Left ventricle myocardium inferior (tissue), 1 donor: ENCODE results near the gene GPR156. TPM values are rescaled to one million over a fixed set of nuclear protein-coding genes. Genes with fewer than 3 reads are reported as not detected.

ENCODE experiments used
- DNase-seq: peaks from one replicate; pipeline ENCODE4 v3.0.0-alpha.2; 2020
- H3K27ac ChIP-seq: fragments of 200-600 bp; replicated peaks from 2 replicates; pipeline ENCODE4 v1.8.0; 2021
- H3K27me3 ChIP-seq: fragments of 200-600 bp; 2 replicates; pipeline ENCODE4 v1.8.0; 2021; ENCODE audit warnings: low read depth
- H3K36me3 ChIP-seq: fragments of 200-600 bp; 2 replicates; pipeline ENCODE4 v1.8.0; 2021
- H3K4me1 ChIP-seq: fragments of 200-600 bp; 2 replicates; pipeline ENCODE4 v1.8.0; 2021
- H3K4me3 ChIP-seq: fragments of 200-600 bp; 2 replicates; pipeline ENCODE4 v1.8.0; 2021; ENCODE audit warnings: mild to moderate bottlenecking, moderate library complexity
- H3K9me3 ChIP-seq: fragments of 200-600 bp; replicated peaks from 2 replicates; pipeline ENCODE4 v1.8.0; 2021
- intact Hi-C: fragments of 100-400 bp; cut with micrococcal nuclease; formaldehyde crosslinking; loops from one replicate; pipeline ENCODE4 v1.11.0; 2022
- total RNA-seq: library from RNA; stranded (reverse); fragmentation: NEBNext Ultra II Directional; extraction: Animal tissue kit (Norgen Biotek cat#: 25700); gene quantifications from one replicate; pipeline ENCODE4 v1.2.1, GENCODE V29; 2021
- TF ChIP-seq, protein P1 (sequence below): fragments of 200-600 bp; IDR thresholded peaks from 2 replicates; pipeline ENCODE4 v1.8.0; 2021; ENCODE audit warnings: antibody characterized with exemption, mild to moderate bottlenecking, borderline replicate concordance
- donor health status: DM: no; HTN: yes; CAD: no; lungs with severe emphysema.

GPR156 gene
- total RNA-seq, 1 donor from 2014 or later = not detected

DNA sequence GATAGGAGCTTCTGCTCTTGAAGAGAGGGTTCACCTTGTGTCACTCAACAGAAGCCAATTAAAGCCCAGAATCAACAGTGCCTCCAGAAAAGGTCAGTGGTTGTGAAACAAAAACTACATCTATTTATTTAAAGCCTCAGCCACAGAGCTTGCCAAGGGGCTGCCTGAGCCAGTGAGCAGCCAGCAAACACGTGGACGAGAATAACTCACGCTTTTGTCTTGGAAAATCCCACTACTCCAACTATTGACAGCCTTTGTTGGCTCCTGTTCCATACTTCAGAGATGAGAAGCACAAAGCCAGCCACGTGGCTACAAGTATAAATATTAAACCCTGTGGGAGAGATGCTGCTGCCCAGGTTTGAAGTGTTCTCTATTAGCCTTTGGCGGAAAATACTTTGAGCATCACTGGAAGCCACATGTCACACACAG, 10.3 kb downstream of the GPR156 start:
- TF ChIP-seq, protein P1, sequence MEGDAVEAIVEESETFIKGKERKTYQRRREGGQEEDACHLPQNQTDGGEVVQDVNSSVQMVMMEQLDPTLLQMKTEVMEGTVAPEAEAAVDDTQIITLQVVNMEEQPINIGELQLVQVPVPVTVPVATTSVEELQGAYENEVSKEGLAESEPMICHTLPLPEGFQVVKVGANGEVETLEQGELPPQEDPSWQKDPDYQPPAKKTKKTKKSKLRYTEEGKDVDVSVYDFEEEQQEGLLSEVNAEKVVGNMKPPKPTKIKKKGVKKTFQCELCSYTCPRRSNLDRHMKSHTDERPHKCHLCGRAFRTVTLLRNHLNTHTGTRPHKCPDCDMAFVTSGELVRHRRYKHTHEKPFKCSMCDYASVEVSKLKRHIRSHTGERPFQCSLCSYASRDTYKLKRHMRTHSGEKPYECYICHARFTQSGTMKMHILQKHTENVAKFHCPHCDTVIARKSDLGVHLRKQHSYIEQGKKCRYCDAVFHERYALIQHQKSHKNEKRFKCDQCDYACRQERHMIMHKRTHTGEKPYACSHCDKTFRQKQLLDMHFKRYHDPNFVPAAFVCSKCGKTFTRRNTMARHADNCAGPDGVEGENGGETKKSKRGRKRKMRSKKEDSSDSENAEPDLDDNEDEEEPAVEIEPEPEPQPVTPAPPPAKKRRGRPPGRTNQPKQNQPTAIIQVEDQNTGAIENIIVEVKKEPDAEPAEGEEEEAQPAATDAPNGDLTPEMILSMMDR = no peak
- no peak overlapping the region for H3K4me3 ChIP-seq
- peaks cover 6% of the 10 kb centered on the region for H3K4me1 ChIP-seq
- H3K9me3 ChIP-seq = no peaks in the 10 kb centered on the region
- H3K36me3 ChIP-seq = no peaks in the 10 kb centered on the region
- H3K27ac ChIP-seq = no peak overlapping the region
- intact Hi-C loops = no loop called here
- DNase-seq = peak; percentile 38
- peaks cover 5% of the 10 kb centered on the region for H3K27me3 ChIP-seq

- intact Hi-C loops = no loop called here
- Histone ChIP-seq H3K4me3 (no peak overlapping the region), H3K27ac (no peak overlapping the region), H3K27me3 (no peaks in the 10 kb centered on the region), H3K4me1 (peaks cover 6% of the 10 kb centered on the region), H3K9me3 (no peaks in the 10 kb centered on the region), H3K36me3 (no peaks in the 10 kb centered on the region)
- DNase-seq = no peak
- TF ChIP-seq, protein P1 = no peak
Measured at GRCh38 chr3:120272286-120272685, 12.7 kb downstream of the GPR156 start.

DNA sequence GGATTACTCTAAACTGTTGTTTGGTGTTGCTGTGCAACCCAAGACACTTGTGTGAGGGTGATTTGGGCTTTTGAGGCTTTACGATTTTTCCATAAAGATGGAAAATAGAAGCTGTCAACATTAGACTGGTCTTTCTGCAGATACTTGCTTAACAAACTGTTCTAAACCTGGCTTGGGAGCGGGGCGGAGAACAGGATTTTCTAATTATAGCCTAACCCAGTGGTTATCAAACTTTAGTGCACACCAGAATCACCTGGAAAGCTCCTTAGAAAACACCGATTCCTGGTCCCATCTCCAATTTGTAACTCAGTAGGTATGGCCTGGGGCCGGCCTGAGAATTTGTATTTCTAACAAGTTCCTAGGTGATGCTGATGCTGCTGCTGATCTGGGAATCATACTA, 19.0 kb downstream of the GPR156 start:
- Histone ChIP-seq H3K4me3 (no peak overlapping the region), H3K36me3 (no peaks in the 10 kb centered on the region), H3K27me3 (no peaks in the 10 kb centered on the region), H3K9me3 (no peaks in the 10 kb centered on the region), H3K27ac (no peak overlapping the region), H3K4me1 (no peaks in the 10 kb centered on the region)
- intact Hi-C loops = no loop called here
- TF ChIP-seq, protein P1 = no peak
- no peak for DNase-seq

DNA sequence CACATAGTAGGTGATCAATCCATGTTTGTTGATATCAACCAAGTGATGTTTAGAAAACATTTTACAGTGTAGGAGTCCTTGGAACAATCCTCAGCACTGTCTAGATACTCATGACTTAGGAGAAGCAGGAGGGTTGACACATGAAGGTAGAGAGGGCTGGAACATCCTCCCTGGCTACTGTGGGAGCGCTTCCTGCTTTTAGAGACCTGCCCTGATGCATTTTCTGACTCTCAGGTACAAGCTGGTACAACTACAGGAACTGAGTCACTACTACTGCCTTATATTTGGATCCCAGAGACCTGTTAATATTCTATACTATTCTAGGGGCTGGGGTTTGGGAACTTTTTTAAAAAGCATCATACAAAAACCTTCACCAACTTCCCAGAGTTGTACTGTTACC, 20.1 kb downstream of the GPR156 start:
- H3K36me3 ChIP-seq = no peaks in the 10 kb centered on the region
- no peak overlapping the region for H3K4me3 ChIP-seq
- no peak overlapping the region for H3K27ac ChIP-seq
- H3K27me3 ChIP-seq = no peaks in the 10 kb centered on the region
- intact Hi-C loops = no loop called here
- TF ChIP-seq, protein P1 = no peak
- no peaks in the 10 kb centered on the region for H3K9me3 ChIP-seq
- no peaks in the 10 kb centered on the region for H3K4me1 ChIP-seq
- no peak for DNase-seq

DNA sequence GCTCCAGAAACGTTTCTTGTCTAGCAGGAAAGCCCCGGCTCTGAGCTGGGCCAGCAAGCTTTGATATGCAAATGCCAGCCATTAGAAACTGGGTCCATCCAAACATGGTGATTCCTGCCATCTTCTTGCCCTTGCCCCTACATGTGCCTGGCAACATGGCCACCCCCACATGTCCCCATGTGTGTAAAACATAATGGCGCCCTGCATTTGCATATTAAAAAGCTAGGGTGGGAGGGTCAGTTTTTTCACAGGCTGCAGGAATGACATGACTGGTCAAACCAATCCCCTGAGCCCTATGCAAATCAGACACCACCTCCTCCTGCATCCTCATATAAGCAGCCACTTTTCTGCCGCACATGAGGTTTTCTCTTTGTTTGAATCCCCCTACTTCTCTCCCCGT, 21.2 kb downstream of the GPR156 start:
- no peaks in the 10 kb centered on the region for H3K9me3 ChIP-seq
- H3K27me3 ChIP-seq = no peaks in the 10 kb centered on the region
- no peaks in the 10 kb centered on the region for H3K4me1 ChIP-seq
- H3K4me3 ChIP-seq = no peak overlapping the region
- DNase-seq = no peak
- intact Hi-C loops = no loop called here
- TF ChIP-seq, protein P1 = no peak
- H3K27ac ChIP-seq = no peak overlapping the region
- no peaks in the 10 kb centered on the region for H3K36me3 ChIP-seq

GRCh38 chr3:120258009-120258408, 27.0 kb downstream of the GPR156 start:
- H3K4me1 ChIP-seq = no peaks in the 10 kb centered on the region
- H3K4me3 ChIP-seq = no peak overlapping the region
- no peaks in the 10 kb centered on the region for H3K27me3 ChIP-seq
- H3K9me3 ChIP-seq = peaks cover 27% of the 10 kb centered on the region
- no peaks in the 10 kb centered on the region for H3K36me3 ChIP-seq
- intact Hi-C loops = no loop called here
- no peak overlapping the region for H3K27ac ChIP-seq
- TF ChIP-seq, protein P1 = no peak
- DNase-seq = no peak
